Measurements from ENCODE around the gene STOML2.

DNA sequence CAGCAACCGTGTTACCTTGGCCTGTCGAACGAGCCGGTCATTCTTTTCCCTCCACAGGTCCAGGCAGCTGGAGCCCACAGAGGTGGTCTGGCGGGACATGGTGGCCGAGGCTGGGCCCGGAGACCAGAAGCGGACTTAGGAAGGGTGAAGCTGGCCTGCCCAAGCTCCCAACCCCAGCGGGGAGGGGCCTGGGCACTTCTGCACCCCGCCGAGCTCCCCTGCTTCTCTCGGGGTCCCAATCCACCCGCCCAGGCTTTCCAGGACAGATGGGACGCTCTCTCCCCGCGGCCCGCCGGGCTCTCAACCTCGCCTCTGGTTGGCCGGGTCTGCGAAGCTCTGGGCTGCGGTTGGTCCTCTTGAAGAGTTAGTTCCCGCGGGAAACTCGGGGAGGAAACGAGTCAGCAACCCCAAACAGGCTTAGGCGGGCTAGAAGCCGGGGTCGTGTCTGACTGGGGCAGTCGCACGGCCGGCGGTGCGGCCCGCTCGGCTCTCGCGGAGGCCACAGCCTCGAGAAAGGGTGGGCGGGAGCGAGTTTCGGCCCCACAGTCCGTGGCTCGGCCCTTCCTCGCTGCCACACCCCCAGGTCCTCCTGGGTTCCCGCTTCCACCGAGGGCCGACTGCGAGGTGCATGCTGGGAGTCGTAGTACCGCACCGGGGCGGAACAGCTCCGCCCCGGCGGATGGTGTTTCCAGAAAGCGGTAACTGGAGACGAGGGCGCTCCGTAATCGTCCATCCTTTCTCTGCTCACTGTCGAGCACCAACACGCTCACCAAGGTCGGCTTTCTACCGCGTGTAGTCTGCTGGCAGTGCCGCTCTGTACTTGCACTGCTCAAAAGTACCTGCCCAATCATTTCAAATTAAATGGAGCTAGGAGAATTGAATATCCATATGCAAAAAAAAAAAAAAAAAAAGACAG, 23.2 kb downstream of the STOML2 start, which contains the start of gene FANCG:
- TF ChIP-seq CTCF (conservative IDR thresholded peaks at IDR 0.05) (no peak), EZH2 (IDR thresholded peaks at IDR 0.05; ENCODE audit: low read depth) (no peak)

Measured in PC-9 (cell line).